Measurements from ENCODE around the gene UFC1.

DNA sequence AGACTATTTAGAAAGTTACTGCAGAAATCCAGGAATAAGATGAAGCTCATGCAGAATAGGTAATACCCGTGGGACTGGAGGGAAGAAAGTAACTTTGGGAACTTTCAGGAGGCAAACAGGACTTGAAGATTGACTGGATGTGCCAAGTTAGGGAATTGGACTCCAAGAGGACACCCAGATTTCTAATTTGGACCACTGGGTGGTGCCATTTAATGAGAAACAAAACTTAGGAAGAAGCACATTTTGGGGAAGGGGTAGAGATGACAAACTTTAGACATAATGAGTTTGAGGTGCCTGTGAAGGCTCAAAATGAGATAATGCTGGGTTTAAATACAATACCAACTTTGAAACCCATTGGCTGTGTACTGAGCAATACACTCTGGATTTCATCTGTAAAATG lies 26.9 kb downstream of the UFC1 start:
- TF ChIP-seq ZFP30 (CRISPR knock-in tag; IDR thresholded peaks at IDR 0.05) (no peak), SNAI2 (CRISPR knock-in tag; IDR thresholded peaks at IDR 0.05) (no peak), ARNTL (CRISPR knock-in tag; IDR thresholded peaks at IDR 0.05; ENCODE audit: borderline replicate concordance, low read depth) (no peak), PATZ1 (CRISPR knock-in tag; IDR thresholded peaks at IDR 0.05; ENCODE audit: borderline replicate concordance) (no peak), OSR1 (CRISPR knock-in tag; IDR thresholded peaks at IDR 0.05) (no peak), ISL1 (CRISPR knock-in tag; IDR thresholded peaks at IDR 0.05) (no peak), ZNF8 (CRISPR knock-in tag; IDR thresholded peaks at IDR 0.05) (no peak), TCF4 (CRISPR knock-in tag; IDR thresholded peaks at IDR 0.05; ENCODE audit: borderline replicate concordance) (no peak), ZFP3 (CRISPR knock-in tag; IDR thresholded peaks at IDR 0.05) (no peak), RARB (CRISPR knock-in tag; IDR thresholded peaks at IDR 0.05) (no peak)
- TF ChIP-seq, protein P1, sequence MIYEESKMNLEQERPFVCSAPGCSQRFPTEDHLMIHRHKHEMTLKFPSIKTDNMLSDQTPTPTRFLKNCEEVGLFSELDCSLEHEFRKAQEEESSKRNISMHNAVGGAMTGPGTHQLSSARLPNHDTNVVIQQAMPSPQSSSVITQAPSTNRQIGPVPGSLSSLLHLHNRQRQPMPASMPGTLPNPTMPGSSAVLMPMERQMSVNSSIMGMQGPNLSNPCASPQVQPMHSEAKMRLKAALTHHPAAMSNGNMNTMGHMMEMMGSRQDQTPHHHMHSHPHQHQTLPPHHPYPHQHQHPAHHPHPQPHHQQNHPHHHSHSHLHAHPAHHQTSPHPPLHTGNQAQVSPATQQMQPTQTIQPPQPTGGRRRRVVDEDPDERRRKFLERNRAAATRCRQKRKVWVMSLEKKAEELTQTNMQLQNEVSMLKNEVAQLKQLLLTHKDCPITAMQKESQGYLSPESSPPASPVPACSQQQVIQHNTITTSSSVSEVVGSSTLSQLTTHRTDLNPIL (CRISPR knock-in tag; IDR thresholded peaks at IDR 0.05; ENCODE audit: low read depth): no peak
- TF ChIP-seq, protein P2, sequence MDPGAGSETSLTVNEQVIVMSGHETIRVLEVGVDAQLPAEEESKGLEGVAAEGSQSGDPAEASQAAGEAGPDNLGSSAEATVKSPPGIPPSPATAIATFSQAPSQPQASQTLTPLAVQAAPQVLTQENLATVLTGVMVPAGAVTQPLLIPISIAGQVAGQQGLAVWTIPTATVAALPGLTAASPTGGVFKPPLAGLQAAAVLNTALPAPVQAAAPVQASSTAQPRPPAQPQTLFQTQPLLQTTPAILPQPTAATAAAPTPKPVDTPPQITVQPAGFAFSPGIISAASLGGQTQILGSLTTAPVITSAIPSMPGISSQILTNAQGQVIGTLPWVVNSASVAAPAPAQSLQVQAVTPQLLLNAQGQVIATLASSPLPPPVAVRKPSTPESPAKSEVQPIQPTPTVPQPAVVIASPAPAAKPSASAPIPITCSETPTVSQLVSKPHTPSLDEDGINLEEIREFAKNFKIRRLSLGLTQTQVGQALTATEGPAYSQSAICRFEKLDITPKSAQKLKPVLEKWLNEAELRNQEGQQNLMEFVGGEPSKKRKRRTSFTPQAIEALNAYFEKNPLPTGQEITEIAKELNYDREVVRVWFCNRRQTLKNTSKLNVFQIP (CRISPR knock-in tag; IDR thresholded peaks at IDR 0.05; ENCODE audit: borderline replicate concordance, low read depth): no peak
